ENCODE results near the gene TP53I11.

The TP53I11 gene

DNA sequence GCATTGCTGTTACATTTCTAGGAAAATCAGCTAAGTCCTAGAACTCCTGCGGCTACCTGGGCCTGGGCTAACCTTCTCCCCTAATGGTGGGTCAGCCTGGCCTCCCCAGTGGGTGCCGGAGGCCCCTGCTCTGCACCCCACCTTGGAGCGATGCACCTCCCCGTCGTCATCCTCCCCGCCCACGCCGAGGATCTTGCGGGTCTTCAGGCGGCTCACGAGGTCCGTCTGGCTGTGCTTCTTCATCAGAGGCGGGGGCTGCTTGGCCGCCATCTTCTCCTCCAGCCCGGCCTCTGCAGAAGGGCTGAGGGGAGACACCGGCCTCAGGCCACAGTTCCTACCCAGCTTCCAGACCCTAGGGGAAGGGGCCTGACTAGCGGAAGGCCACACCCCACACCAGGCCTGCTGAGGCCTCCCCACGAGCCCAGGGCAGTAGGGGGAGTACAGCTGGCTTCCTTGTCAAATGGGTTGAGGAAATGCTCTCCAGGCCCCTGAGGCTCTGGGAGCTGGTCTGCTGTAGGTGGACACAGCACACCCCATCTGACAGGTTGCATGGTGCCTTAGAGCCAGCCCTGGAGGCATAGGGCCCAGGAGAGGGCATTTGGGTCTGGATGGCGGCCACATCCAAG is 12.5 kb downstream of the TP53I11 start:
- no peak for DNase-seq

DNA sequence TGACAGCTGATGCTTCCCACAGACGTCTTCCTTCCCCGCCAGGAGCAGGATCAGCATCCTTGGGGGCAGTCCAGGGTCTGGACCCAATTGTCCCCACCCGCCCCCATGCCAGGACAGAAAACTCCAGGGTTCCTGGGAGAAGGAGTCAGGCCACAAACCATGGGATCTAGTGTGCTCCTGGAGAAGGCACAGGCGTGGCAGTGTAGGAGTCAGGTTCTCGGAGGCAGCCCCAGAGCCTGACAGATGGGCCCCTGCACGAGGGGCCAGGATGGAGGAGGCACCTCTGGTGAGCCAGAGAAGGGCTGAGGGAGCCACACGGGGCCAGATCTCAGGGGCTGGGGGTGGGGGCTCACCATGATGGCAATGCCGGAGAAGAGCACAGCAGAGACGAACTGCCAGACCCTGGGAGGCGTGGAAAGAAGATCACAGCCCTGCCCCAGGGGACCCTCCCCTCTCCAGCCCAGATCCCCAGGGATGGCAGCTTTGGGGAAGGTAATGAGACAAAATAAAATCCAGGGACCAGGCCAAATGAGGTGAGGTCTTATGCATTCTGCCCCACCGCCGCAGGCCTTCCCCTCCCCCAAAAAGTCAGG is 13.6 kb downstream of the TP53I11 start:
- no peak for DNase-seq

DNA sequence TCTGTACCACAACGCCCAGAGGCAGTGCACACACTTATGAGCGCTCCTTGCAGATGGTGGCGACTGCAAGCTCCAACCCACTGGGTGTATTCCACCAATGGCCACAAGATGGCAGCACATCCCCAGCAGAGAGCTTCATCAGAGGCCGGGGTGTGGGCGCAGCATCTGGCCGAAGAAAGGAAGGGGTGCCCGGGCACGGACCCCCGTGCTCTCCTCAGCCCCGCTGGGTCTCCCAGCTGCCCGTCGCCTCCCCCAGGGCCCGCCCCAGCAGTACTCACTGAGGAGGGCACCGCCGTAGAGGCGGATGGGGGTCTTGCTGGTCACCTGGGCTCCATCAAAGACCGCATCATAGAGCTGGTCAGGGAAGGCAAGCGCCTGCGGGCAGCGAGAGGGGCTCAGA is 14.2 kb downstream of the TP53I11 start:
- peak; percentile 86 for DNase-seq

- DNase-seq, result no peak
These were observed 15.9 kb downstream of the TP53I11 start for GRCh38 chr11:44934735-44935250.

DNA sequence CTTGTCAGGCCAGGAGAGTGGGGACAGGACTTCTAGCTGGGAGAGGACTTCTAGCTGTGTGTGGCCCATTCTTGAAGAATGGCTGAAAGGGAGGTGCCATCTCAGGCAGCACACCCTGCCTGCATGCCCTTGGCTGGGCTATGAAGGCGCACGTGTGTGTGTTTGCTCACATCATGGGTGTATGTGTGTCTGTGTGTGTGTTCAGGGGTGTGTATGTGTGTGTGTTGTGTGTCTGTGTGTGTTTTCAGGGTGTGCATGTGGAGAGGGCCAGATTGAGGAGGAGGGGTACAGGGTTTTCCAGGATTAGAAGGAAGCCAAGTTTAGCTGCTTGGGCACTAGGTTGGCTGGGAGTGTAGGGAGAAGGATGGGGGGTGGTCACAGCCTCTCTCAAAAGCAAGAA is 16.6 kb downstream of the TP53I11 start:
- no peak for DNase-seq

- no peak for DNase-seq
These were observed 19.2 kb downstream of the TP53I11 start for GRCh38 chr11:44931466-44931865.

GRCh38 chr11:44930588-44931302 is 19.9 kb downstream of the TP53I11 start:
- DNase-seq, result no peak

DNA sequence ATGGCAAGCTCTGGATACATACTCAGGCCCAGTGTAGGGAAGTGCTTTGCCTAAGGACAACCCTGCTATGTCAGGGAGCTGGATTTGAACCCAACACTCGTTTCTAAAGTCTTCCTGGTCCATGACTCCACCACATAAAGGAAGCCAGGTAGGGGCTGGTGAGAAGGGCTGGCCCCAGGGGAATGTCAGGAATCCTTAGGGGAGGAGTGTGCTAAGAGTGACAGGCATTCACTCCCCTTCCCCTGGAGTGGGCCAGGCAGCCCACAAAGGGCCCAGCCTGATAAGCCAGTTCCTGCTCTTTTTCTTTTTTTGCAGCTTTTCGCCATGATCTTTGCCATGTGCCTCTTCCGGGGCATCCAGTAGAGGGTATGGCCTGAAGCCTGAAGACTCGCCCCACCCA is 21.9 kb downstream of the TP53I11 start:
- DNase-seq, result no peak

- DNase-seq, result no peak
These were observed 22.5 kb downstream of the TP53I11 start for GRCh38 chr11:44928144-44928543.

DNA sequence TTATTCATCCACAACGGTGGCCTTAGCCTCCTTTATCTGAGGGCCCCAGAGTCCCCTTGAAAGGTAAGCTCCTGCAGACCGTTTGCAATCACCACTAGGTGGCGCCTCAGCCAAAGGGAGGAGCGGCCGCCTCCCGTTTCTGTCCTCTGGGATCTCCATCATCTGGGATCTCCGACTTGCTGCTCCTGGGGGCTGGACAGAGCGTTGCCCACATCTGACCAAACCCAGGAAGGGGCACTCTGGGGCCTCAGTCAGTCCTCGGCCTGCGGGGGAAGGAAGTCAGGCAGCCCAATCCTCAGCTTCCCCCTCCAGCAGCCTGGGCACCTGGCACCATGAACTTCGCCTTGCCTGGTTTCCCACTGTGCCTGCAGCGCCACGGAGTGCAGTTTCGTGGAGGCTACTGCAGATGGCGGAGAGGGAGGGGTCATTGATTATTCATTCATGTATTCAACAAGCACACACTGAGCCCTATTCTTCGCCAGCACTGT is 23.5 kb downstream of the TP53I11 start:
- DNase-seq, result peak; percentile 57

DNA sequence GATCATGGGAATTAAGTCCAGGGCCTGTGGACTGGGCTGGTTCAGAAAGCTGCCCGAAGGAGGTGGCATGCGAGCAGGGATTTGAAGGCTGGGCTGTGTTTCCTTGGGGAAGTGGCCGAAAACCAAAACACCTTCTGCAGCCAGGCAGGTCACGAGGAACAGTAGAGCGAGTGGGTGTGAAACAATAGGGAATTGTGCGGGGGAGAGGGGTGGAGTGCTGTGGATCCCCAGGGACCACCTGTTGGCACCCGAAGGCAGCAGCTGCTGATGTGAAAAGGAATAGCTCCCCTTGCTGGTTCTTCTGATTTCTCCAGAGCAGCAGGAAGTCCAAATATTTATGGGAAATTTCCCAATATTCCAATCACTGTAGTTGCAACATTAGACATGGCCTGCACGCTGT is 24.6 kb downstream of the TP53I11 start:
- DNase-seq, result no peak

DNA sequence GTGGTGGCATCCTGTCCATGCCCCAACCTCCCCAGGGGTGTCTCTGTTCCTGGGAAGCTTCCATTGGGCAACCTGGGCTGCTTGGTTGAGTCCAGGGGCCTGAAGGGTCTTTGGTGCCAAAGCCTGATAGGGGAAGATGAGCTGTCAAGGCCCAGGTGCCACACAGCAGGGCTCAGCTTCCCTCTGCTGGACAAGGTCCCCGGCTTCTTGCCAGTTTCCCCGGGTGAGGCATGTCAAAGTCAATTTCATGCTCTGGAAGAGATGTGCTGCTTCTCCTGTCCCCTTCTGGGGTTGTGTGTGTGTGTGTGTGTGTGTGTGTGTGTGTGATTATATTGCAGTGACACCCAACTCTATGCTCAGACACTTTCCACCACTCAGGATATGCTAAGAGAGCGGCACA is 26.9 kb downstream of the TP53I11 start:
- DNase-seq, result no peak

GRCh38 chr11:44923115-44923514 is 27.6 kb downstream of the TP53I11 start:
- no peak for DNase-seq

- no peak for DNase-seq
These were observed 30.2 kb downstream of the TP53I11 start for GRCh38 chr11:44920451-44920850.

- no peak for DNase-seq
These were observed 32.9 kb downstream of the TP53I11 start for GRCh38 chr11:44917741-44918140.

DNA sequence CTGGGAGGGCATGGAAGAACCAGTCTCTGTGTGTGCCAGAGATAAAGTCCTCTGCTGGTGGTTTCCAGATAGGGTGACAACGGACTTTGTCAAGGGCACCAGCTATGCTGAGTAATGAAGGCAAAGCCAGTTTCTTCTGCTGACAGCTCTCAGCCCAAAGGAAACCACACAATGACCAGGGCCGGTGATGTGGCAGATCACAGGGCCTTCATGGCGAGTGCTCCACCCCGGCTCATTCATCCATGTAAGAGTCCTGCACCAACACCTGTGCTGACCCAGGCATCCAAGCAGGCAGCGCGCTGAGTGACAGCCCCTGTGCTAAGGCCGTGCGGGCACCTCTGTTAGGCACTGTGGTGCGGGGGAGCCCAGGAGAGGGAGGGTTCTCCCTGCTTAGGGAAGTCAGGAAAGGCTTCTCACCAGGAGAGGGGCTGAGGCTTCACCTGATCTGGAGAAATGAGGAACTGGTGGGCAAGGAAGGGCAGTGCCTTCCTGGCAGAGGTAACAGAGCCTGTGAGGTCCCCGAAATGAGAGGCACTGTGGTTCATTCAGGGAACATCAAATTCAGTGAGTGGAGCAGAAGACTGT is 33.8 kb downstream of the TP53I11 start:
- no peak for DNase-seq

GRCh38 chr11:44916331-44916730 is 34.4 kb downstream of the TP53I11 start:
- DNase-seq, result no peak

- DNase-seq, result no peak
These were observed 35.1 kb downstream of the TP53I11 start for GRCh38 chr11:44915621-44916020.

DNA sequence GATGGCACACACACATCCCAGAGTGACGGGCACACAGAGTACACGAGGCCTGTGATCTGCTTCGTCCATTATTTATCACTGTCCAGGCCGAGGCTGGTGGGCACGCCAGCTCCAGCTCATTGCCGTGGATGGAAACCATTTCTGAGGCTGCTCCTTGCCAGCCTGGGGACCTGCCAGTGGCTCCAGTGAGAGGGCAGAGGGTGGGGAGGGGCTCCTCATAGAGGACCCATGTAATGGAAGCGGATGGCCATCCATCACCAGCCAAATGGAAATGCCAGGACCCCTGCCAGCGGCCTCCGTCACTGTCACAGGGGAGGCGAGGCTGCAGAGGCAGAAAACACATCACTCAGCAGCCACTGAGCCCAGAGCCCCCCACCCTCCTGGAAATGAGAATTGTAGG is 35.7 kb downstream of the TP53I11 start:
- no peak for DNase-seq

DNA sequence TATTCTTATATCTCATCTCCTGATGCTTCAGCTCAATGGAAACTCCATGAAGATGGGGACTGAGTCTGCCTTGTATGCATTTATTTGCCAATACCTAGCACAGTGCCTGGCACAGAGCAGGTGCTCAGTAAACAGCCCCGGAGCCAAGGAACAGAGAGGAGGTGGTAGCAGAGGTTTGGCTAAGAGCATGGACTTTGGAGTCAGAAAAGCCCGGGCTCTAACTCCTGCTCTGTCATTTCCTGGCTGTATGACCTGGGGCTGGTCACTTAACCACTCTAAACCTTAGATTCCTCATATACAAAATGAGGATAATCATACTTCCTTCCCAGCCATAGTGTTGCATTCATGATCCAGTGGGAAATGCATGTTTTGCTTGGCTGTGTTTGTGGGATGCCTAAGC is 36.6 kb downstream of the TP53I11 start:
- DNase-seq, result no peak

DNA sequence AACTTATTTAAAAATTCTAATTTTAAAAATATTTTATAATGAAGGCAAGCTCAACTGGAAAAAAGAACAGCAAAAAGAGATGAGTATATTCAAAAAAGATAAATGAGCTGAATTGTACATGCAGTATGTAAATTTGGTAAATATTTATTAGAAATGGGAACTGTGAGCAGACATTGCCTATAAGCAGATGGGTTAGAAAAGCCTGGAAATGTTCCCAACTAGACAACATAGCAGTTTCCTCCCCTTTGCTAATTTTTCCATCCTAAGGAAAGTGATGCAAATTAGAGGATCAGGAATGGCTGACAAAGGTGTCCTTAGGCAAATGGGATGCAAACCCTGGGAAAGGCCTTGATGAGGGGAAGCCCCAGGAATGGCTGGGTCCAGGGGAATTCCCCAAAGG is 37.2 kb downstream of the TP53I11 start:
- no peak for DNase-seq

DNA sequence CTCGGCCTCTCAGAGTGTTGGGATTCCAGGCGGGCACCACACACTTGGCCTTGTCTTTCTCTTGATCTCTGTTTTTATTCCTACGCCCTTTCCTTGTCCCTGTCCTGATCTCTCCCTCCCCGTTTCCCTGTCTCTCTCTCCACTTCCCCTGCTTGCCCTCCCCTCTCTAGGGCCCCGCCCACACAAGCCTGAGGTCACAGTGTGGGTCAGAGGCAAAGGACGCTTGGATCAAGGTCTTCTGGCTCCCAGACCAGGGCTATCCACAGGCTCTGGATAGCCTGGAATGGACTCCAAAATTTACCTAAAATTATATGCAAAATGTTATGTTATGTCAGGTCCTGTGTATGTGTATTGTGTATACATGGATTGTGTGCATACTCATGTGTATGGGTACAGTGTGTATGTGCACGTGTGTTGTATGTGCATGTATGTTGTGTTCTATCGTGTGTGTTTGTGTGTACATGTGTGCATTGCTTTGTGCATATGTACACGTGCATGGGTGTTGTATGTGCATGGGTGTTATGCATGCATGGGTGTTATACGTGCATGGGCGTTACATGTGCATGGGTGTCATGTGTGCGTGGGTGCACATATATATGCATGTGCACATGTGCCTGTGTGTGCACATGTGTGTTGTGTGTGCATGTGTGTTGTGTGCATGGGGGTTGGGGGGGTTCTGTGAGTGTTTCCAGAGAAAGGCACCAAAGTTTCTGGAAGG is 38.3 kb downstream of the TP53I11 start:
- DNase-seq, result no peak

Measured in CD4-positive, alpha-beta T cell treated with Interleukin-12 subunit alpha and Interleukin-12 subunit beta, for 1 hour (primary cell).